HepG2 (cell line): ENCODE data around the gene CDK6. TPM values are rescaled to one million over a fixed set of nuclear protein-coding genes. Genes with fewer than 3 reads are reported as not detected.

ENCODE experiments used
- ATM ChIP-seq: fragments of 450-650 bp; IDR thresholded peaks from 2 replicates; pipeline ENCODE4 v1.7.1; 2017; ENCODE audit warnings: mild to moderate bottlenecking, borderline replicate concordance
- FIP1L1 ChIP-seq: fragments of 200-400 bp; formaldehyde crosslinking; IDR thresholded peaks from 2 replicates; pipeline ENCODE4 v1.6.1; 2018; ENCODE audit warnings: low read depth, mild to moderate bottlenecking, low read length, moderate library complexity, borderline replicate concordance; ENCODE audit not compliant: insufficient read depth
- FOXM1 ChIP-seq: sonication (generic); formaldehyde crosslinking; IDR thresholded peaks from 2 replicates; pipeline ENCODE4 v1.5.0; 2020; ENCODE audit warnings: missing genetic modification reagents
- MYPOP ChIP-seq: sonication (generic); formaldehyde crosslinking; IDR thresholded peaks from 2 replicates; pipeline ENCODE4 v1.8.1; 2023; ENCODE audit warnings: mild to moderate bottlenecking, moderate library complexity, missing genetic modification reagents
- NFKB2 ChIP-seq: sonication (generic); formaldehyde crosslinking; IDR thresholded peaks from 2 replicates; pipeline ENCODE4 v1.4.0; 2020; ENCODE audit warnings: missing genetic modification reagents, borderline replicate concordance
- PLRG1 ChIP-seq: fragments of 450-650 bp; conservative IDR thresholded peaks from 2 replicates; pipeline ENCODE4 v1.6.1; 2016
- RCOR2 ChIP-seq: IDR thresholded peaks from 2 replicates; pipeline ENCODE4 v1.6.1; 2016; ENCODE audit warnings: missing biosample characterization, missing genetic modification reagents
- RFX3 ChIP-seq: IDR thresholded peaks from 2 replicates; pipeline ENCODE4 v1.6.1; 2016; ENCODE audit warnings: missing biosample characterization, missing genetic modification reagents
- SP5 ChIP-seq: IDR thresholded peaks from 2 replicates; pipeline ENCODE4 v1.6.1; 2016; ENCODE audit warnings: low read depth, borderline replicate concordance
- STAT6 ChIP-seq: sonication (generic); formaldehyde crosslinking; IDR thresholded peaks from 2 replicates; pipeline ENCODE4 v1.4.0; 2020; ENCODE audit warnings: missing genetic modification reagents, mild to moderate bottlenecking, borderline replicate concordance
- TGIF2 ChIP-seq: IDR thresholded peaks from 2 replicates; pipeline ENCODE4 v1.6.1; 2016; ENCODE audit warnings: control low read depth, missing compliant biosample characterization
- TP53 ChIP-seq: sonication (generic); formaldehyde crosslinking; conservative IDR thresholded peaks from 2 replicates; pipeline ENCODE4 v1.4.0; 2020; ENCODE audit warnings: missing genetic modification reagents
- ZFX ChIP-seq: sonication (generic); formaldehyde crosslinking; IDR thresholded peaks from 2 replicates; pipeline ENCODE4 v1.4.0; 2020; ENCODE audit warnings: mild to moderate bottlenecking, low read depth, missing genetic modification reagents, moderate library complexity
- ZNF24 ChIP-seq: fragments of 450-650 bp; IDR thresholded peaks from 2 replicates; pipeline ENCODE4 v1.6.1; 2017; ENCODE audit warnings: antibody characterized with exemption, mild to moderate bottlenecking
- ZNF3 ChIP-seq: IDR thresholded peaks from 2 replicates; pipeline ENCODE4 v1.7.0; 2017; ENCODE audit warnings: inconsistent platforms
- ZNF354B ChIP-seq: sonication (generic); formaldehyde crosslinking; IDR thresholded peaks from 2 replicates; pipeline ENCODE4 v1.8.0; 2022; ENCODE audit warnings: mild to moderate bottlenecking, missing genetic modification reagents
- ZNF512 ChIP-seq: sonication (generic); formaldehyde crosslinking; IDR thresholded peaks from 2 replicates; pipeline ENCODE4 v1.4.0; 2020; ENCODE audit warnings: mild to moderate bottlenecking, missing genetic modification reagents
- ZNF564 ChIP-seq: sonication (generic); formaldehyde crosslinking; IDR thresholded peaks from 2 replicates; pipeline ENCODE4 v1.8.1; 2023; ENCODE audit warnings: mild to moderate bottlenecking, missing genetic modification reagents
- ZNF574 ChIP-seq: sonication (generic); formaldehyde crosslinking; IDR thresholded peaks from 2 replicates; pipeline ENCODE4 v1.4.0; 2020; ENCODE audit warnings: missing genetic modification reagents
- ZNF616 ChIP-seq: sonication (generic); formaldehyde crosslinking; IDR thresholded peaks from 2 replicates; pipeline ENCODE4 v1.5.0; 2020; ENCODE audit warnings: low read depth, mild to moderate bottlenecking, missing genetic modification reagents
- ZNF674 ChIP-seq: sonication (generic); formaldehyde crosslinking; IDR thresholded peaks from 2 replicates; pipeline ENCODE4 v1.5.0; 2020; ENCODE audit warnings: low read depth, mild to moderate bottlenecking, missing genetic modification reagents
- polyA plus RNA-seq, 8 experiments: library from polyadenylated mRNA; depleted of rRNA in 3 of 8; stranded (reverse) in 7 of 8; unstranded in 1 of 8; fragments of >200 nt; fragmentation: Illumina TruSeq in 4 of 8; extraction: Trizol in 4 of 8; gene quantifications; 2 replicates each; pipeline versions ENCODE4 v1.2.1 to v1.2.3, GENCODE V29; 2011 to 2016; ENCODE audit warnings: low read depth in 4 of 8, missing spikeins in 1 of 8, mixed read lengths in 1 of 8; ENCODE audit not compliant: insufficient read depth in 1 of 8
- total RNA-seq, 5 experiments: library from RNA; depleted of rRNA; stranded (reverse); fragments of >200 nt; fragmentation: Illumina TruSeq; extraction: Trizol; gene quantifications; 2 replicates each; pipeline ENCODE4 v1.2.3, GENCODE V29; 2016; ENCODE audit warnings: low read depth in 1 of 5

The CDK6 gene
- total and polyA plus RNA-seq, 2 of the 13 experiments (the other 11 are each of a cell fraction or from before 2014, with no cell fraction given) = 34.6 to 90.8 TPM

GRCh38 chr7:92695308-92696261 is 140.8 kb downstream of the CDK6 start (continued):
- TF ChIP-seq ZNF616 (no peak), ZNF24 (peak; percentile 54; the same call in 1 of the 2 replicates), MYPOP (CRISPR knock-in tag) (peak; percentile 48; the same call in 1 of the 2 replicates), RCOR2 (CRISPR knock-in tag) (peak; percentile 22; the same call in 1 of the 2 replicates), ATM (no peak), ZNF574 (peak; percentile 89), SP5 (CRISPR knock-in tag) (peak; percentile 71), PLRG1 (no peak), FIP1L1 (0 out of 2 replicates have a peak, but pooled peaks have one; percentile 51), ZNF564 (CRISPR knock-in tag) (peak; percentile 33; the same call in 1 of the 2 replicates), STAT6 (CRISPR knock-in tag) (0 out of 2 replicates have a peak, but pooled peaks have one; percentile 65), ZNF3 (CRISPR knock-in tag) (no peak), FOXM1 (CRISPR knock-in tag) (no peak), ZNF512 (CRISPR knock-in tag) (no peak), RFX3 (CRISPR knock-in tag) (0 out of 2 replicates have a peak, but pooled peaks have one; percentile 46), ZFX (CRISPR knock-in tag) (no peak), TGIF2 (CRISPR knock-in tag) (peak; percentile 91), ZNF354B (CRISPR knock-in tag) (no peak), ZNF674 (CRISPR knock-in tag) (no peak), TP53 (CRISPR knock-in tag) (0 out of 2 replicates have a peak, but pooled peaks have one; percentile 47), NFKB2 (CRISPR knock-in tag) (no peak)
